ENCODE data around the gene SPAG6.

DNA sequence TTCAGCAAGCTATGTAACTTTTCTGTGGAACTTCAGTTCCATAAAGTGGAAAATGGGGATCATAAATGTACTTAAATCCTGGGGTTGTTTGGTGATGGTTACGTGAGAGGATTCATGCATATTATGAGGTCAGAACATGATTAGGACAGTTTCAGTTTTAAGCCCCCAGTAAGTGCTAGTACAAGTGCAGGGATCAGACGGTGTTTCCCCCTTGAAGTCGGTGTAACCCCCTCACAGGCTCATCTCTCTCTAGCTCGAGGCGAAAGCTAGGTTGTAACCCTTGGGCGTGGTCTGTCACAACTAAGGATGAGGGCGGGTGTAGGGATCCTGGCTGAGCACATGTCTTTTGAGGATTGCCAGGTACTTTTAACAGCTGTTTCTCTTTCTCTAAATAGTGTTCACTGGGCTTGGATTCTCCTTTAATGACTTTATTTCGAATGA lies 84.7 kb downstream of the SPAG6 start:
- no peak for TF ChIP-seq POLR2A (IDR thresholded peaks at IDR 0.05; ENCODE audit: low read length)
- TF ChIP-seq GATA1 (IDR thresholded peaks at IDR 0.05; ENCODE audit: low read depth, low read length) = no peak

Data from erythroblast (primary cell).